ENCODE data around the gene NECAB3. TPM values are rescaled to one million over a fixed set of nuclear protein-coding genes. Genes with fewer than 3 reads are reported as not detected.

Gene NECAB3
- total and polyA plus RNA-seq, 2 of the 4 experiments (the other 2 are of a cell fraction), result 8.6 to 28.4 TPM

DNA sequence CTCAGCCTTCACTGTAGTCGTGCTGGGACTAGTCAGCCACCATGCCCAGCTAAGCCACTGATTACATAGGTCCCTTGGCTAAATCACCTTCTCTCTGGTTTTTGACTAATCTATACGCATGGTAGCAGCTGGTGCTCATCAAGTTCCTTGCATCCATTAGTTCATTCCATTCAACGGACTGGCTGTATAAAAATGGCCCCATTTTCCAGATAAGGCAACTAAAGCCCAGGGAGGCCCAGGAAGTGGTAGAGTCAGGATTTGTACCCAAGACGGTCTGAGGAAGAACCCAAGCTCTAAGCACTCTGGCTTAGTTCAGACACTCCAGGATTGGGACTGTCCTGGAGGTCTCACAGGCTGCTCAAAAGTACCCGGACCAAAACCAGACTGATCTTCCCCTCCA, 7.1 kb upstream of the NECAB3 start:
- H3K23ac ChIP-seq (ENCODE audit: low read depth, low read length), result no peak overlapping the region
- no peaks in the 10 kb centered on the region for H3K27me3 ChIP-seq (ENCODE audit: control insufficient read depth, insufficient read depth, low read length)
- H2BK20ac ChIP-seq (ENCODE audit: low read depth, low read length), result no peak overlapping the region
- no peak for DNase-seq
- H2BK120ac ChIP-seq (ENCODE audit: low read depth, low read length), result no peak overlapping the region
- no peak for ATAC-seq (ENCODE audit: low read depth)
- H3K27ac ChIP-seq (ENCODE audit: insufficient read depth, low read length), result no peak overlapping the region
- no peak overlapping the region for H2BK15ac ChIP-seq (ENCODE audit: low read depth, low read length)
- ChIA-PET POLR2A (ENCODE audit: unreplicated experiment) (no interaction called here), CTCF (no interaction called here)
- H3K4ac ChIP-seq (ENCODE audit: low read depth, low read length), result no peak overlapping the region
- H3K9ac ChIP-seq (ENCODE audit: low read depth, low read length), result no peak overlapping the region
- H2AK5ac ChIP-seq (ENCODE audit: low read depth, low read length), result no peak overlapping the region
- H2AK9ac ChIP-seq (replicated peaks; ENCODE audit: low read depth, low read length, poor library complexity), result no peak overlapping the region
- H3K36me3 ChIP-seq (ENCODE audit: control insufficient read depth, insufficient read depth, low read length), result no peaks in the 10 kb centered on the region; the same call in 1 of the 2 replicates
- no peak overlapping the region for H3K56ac ChIP-seq (ENCODE audit: extremely low read depth, insufficient read depth, low read length)
- no peak overlapping the region for H3K18ac ChIP-seq (ENCODE audit: low read depth, low read length)
- H2AFZ ChIP-seq (replicated peaks; ENCODE audit: low read length, poor library complexity), result no peak overlapping the region
- no TSS peak for BruUV-seq (replicated peaks)
- peaks cover 20% of the 10 kb centered on the region; the same call in 1 of the 2 replicates for H3K9me1 ChIP-seq (ENCODE audit: insufficient read depth, low read length)
- H3K4me3 ChIP-seq (ENCODE audit: insufficient read depth, low read depth, low read length), result no peak overlapping the region
- 82% methylated on average over 1 of the region's 5 CpGs; no CpG with 5 or more reads in 1 of the 2 experiments for WGBS, 2 experiments (ENCODE audit: extremely low coverage in 2 of 2, insufficient read length in 1 of 2)
- no peak overlapping the region for H2BK5ac ChIP-seq (ENCODE audit: low read depth, low read length, poor library complexity, severe bottlenecking)
- no peak overlapping the region for H3K14ac ChIP-seq (replicated peaks; ENCODE audit: low read depth, low read length)
- H4K20me1 ChIP-seq (ENCODE audit: insufficient read depth, low read length), result peaks cover 24% of the 10 kb centered on the region
- H3K79me1 ChIP-seq (ENCODE audit: low read depth in 1 of 2, low read length in 2 of 2), result peaks cover 7 to 54% of the 10 kb centered on the region in 2 experiments; a peak in 2 of 4 replicates
- no peak overlapping the region for H4K5ac ChIP-seq (ENCODE audit: low read depth, low read length)
- H3K4me1 ChIP-seq (ENCODE audit: control insufficient read depth, insufficient read depth, low read length), result peaks cover 8% of the 10 kb centered on the region
- H3K4me2 ChIP-seq (ENCODE audit: low read depth, low read length), result no peak overlapping the region
- in situ Hi-C loops (cut with MboI; ENCODE audit: low sequenced_read_pairs) (no loop called here), intact Hi-C loops (cut with micrococcal nuclease) (no loop called here), dilution Hi-C loops (cut with HindIII; ENCODE audit: low sequenced_read_pairs, unreplicated experiment) (no loop called here)
- TF ChIP-seq RCOR1 (IDR thresholded peaks at IDR 0.05; ENCODE audit: insufficient replicate concordance, low read length), result no peak
- TF ChIP-seq POLR2A (IDR thresholded peaks at IDR 0.05; ENCODE audit: low read depth, low read length), result no peak
- TF ChIP-seq FOS (IDR thresholded peaks at IDR 0.05; ENCODE audit: low read depth, low read length), result no peak
- no peaks in the 10 kb centered on the region for H3K9me3 ChIP-seq (ENCODE audit: control insufficient read depth, insufficient read depth, low read length)
- H4K8ac ChIP-seq (ENCODE audit: low read depth in 2 of 2, low read length in 2 of 2), result no peak overlapping the region
- no peak overlapping the region for H4K91ac ChIP-seq (ENCODE audit: insufficient read depth, low read depth, low read length)

Measured in IMR-90 (cell line).